Stimulated activated memory B cell treated with anti-CD40 and anti-IgM and Interleukin-4, amounts not matched to agents 10 μg/mL and 1 μg/mL and 100 μg/mL, for 72 hours (primary cell): ENCODE results near the gene BCKDK.
"Not testable (repeated sequence)": the region's sequence is repeated elsewhere in the genome, so short reads cannot be mapped to it uniquely, and the experiment has no call there.

Source experiments
- ATAC-seq: fragments of 150-1000 bp; cut with Tn5 transposase; 2 replicates; pipeline ENCODE4 v1.10.0; 2021
- H3K27ac Mint-ChIP-seq: one replicate; pipeline ENCODE4 v1.8.0; 2022; ENCODE audit warnings: mild to moderate bottlenecking, mixed read lengths
- H3K27me3 Mint-ChIP-seq: one replicate; pipeline ENCODE4 v1.8.0; 2022; ENCODE audit warnings: mixed read lengths
- H3K36me3 Mint-ChIP-seq: one replicate; pipeline ENCODE4 v1.8.0; 2022; ENCODE audit warnings: mixed read lengths
- H3K4me1 Mint-ChIP-seq: one replicate; pipeline ENCODE4 v1.8.0; 2022; ENCODE audit warnings: mixed read lengths
- H3K4me3 Mint-ChIP-seq: one replicate; pipeline ENCODE4 v1.8.0; 2022; ENCODE audit warnings: mild to moderate bottlenecking, moderate library complexity, mixed read lengths
- H3K9me3 Mint-ChIP-seq: one replicate; pipeline ENCODE4 v1.8.0; 2022; ENCODE audit warnings: mixed read lengths

BCKDK gene

GRCh38 chr16:31085873-31086628 is 22.1 kb upstream of the BCKDK start:
- H3K4me3 Mint-ChIP-seq = no peak overlapping the region
- H3K27me3 Mint-ChIP-seq = no peaks in the 10 kb centered on the region
- no peaks in the 10 kb centered on the region for H3K9me3 Mint-ChIP-seq
- H3K4me1 Mint-ChIP-seq = peaks cover 15% of the 10 kb centered on the region
- peaks cover 26% of the 10 kb centered on the region for H3K36me3 Mint-ChIP-seq
- no peak for ATAC-seq
- peak overlapping the region; percentile 36 for H3K27ac Mint-ChIP-seq

GRCh38 chr16:31086629-31086906 is 21.6 kb upstream of the BCKDK start:
- H3K4me1 Mint-ChIP-seq = peaks cover 10% of the 10 kb centered on the region
- no peaks in the 10 kb centered on the region for H3K9me3 Mint-ChIP-seq
- H3K36me3 Mint-ChIP-seq = peaks cover 21% of the 10 kb centered on the region
- H3K27me3 Mint-ChIP-seq = no peaks in the 10 kb centered on the region
- ATAC-seq = no peak
- no peak overlapping the region for H3K27ac Mint-ChIP-seq
- no peak overlapping the region for H3K4me3 Mint-ChIP-seq

- ATAC-seq = no peak
- Mint-ChIP-seq H3K9me3 (no peaks in the 10 kb centered on the region), H3K4me1 (peaks cover 1% of the 10 kb centered on the region), H3K4me3 (no peak overlapping the region), H3K27ac (no peak overlapping the region), H3K36me3 (peaks cover 15% of the 10 kb centered on the region), H3K27me3 (no peaks in the 10 kb centered on the region)
Observed at GRCh38 chr16:31087481-31087880, 20.7 kb upstream of the BCKDK start.

- H3K36me3 Mint-ChIP-seq = peaks cover 13% of the 10 kb centered on the region
- H3K4me1 Mint-ChIP-seq = no peaks in the 10 kb centered on the region
- no peaks in the 10 kb centered on the region for H3K9me3 Mint-ChIP-seq
- H3K27ac Mint-ChIP-seq = no peak overlapping the region
- no peak for ATAC-seq
- H3K4me3 Mint-ChIP-seq = no peak overlapping the region
- H3K27me3 Mint-ChIP-seq = no peaks in the 10 kb centered on the region
Observed at GRCh38 chr16:31087971-31088370, 20.2 kb upstream of the BCKDK start.

GRCh38 chr16:31088459-31089183 is 19.6 kb upstream of the BCKDK start, which contains the start of gene PRSS53:
Gene PRSS53, minus strand, starts transcription at chr16:31088943. Its CDS starts 134 bp downstream, at chr16:31088809.
- ATAC-seq = no peak
- H3K36me3 Mint-ChIP-seq = peaks cover 8% of the 10 kb centered on the region
- H3K4me3 Mint-ChIP-seq = no peak within 1 kb of the TSS
- no peaks in the 10 kb centered on the region for H3K27me3 Mint-ChIP-seq
- H3K4me1 Mint-ChIP-seq = peaks cover 5% of the 10 kb centered on the region
- no peaks in the 10 kb centered on the region for H3K9me3 Mint-ChIP-seq
- no peak within 1 kb of the TSS for H3K27ac Mint-ChIP-seq

- Mint-ChIP-seq H3K4me3 (no peak overlapping the region), H3K27ac (no peak overlapping the region), H3K4me1 (peaks cover 11% of the 10 kb centered on the region), H3K9me3 (no peaks in the 10 kb centered on the region), H3K36me3 (peaks cover 8% of the 10 kb centered on the region), H3K27me3 (no peaks in the 10 kb centered on the region)
- ATAC-seq = no peak
Observed at GRCh38 chr16:31089199-31089598, 19.0 kb upstream of the BCKDK start.

GRCh38 chr16:31090540-31090939 is 17.6 kb upstream of the BCKDK start:
- Mint-ChIP-seq H3K27ac (no peak overlapping the region), H3K4me1 (peaks cover 19% of the 10 kb centered on the region), H3K9me3 (no peaks in the 10 kb centered on the region), H3K36me3 (peaks cover 8% of the 10 kb centered on the region), H3K27me3 (no peaks in the 10 kb centered on the region), H3K4me3 (no peak overlapping the region)
- no peak for ATAC-seq

- no peak overlapping the region for H3K4me3 Mint-ChIP-seq
- H3K27ac Mint-ChIP-seq = no peak overlapping the region
- H3K4me1 Mint-ChIP-seq = peaks cover 30% of the 10 kb centered on the region
Observed at GRCh38 chr16:31092330-31092729, 15.9 kb upstream of the BCKDK start.

GRCh38 chr16:31093132-31093703 is 15.0 kb upstream of the BCKDK start:
- no peaks in the 10 kb centered on the region for H3K27me3 Mint-ChIP-seq
- peaks cover 8% of the 10 kb centered on the region for H3K36me3 Mint-ChIP-seq
- H3K4me3 Mint-ChIP-seq = peak overlapping the region; percentile 58
- peak overlapping the region; percentile 83 for H3K27ac Mint-ChIP-seq
- no peaks in the 10 kb centered on the region for H3K9me3 Mint-ChIP-seq
- H3K4me1 Mint-ChIP-seq = peaks cover 30% of the 10 kb centered on the region
- no peak for ATAC-seq

More at GRCh38 chr16:31092330-31092729, 15.9 kb upstream of the BCKDK start:
- Mint-ChIP-seq H3K9me3 (no peaks in the 10 kb centered on the region), H3K36me3 (peaks cover 8% of the 10 kb centered on the region), H3K27me3 (no peaks in the 10 kb centered on the region)
- ATAC-seq = no peak

- H3K36me3 Mint-ChIP-seq = peaks cover 8% of the 10 kb centered on the region
- peak overlapping the region; percentile 99 for H3K4me3 Mint-ChIP-seq
- peaks cover 30% of the 10 kb centered on the region for H3K4me1 Mint-ChIP-seq
- peak overlapping the region; percentile 83 for H3K27ac Mint-ChIP-seq
- no peaks in the 10 kb centered on the region for H3K27me3 Mint-ChIP-seq
- ATAC-seq = no peak
- H3K9me3 Mint-ChIP-seq = no peaks in the 10 kb centered on the region
Observed at GRCh38 chr16:31094088-31094423, 14.1 kb upstream of the BCKDK start.

GRCh38 chr16:31094424-31095120 is 13.6 kb upstream of the BCKDK start, which contains the start of gene VKORC1:
Gene VKORC1, minus strand, starts transcription at chr16:31094797. Its CDS starts 68 bp downstream, at chr16:31094729.
- Mint-ChIP-seq H3K4me3 (peak within 1 kb of the TSS; percentile 99), H3K27me3 (no peaks in the 10 kb centered on the region)
- peak; percentile 95 for ATAC-seq

GRCh38 chr16:31099860-31100638 is 8.1 kb upstream of the BCKDK start:
- Mint-ChIP-seq H3K27me3 (no peaks in the 10 kb centered on the region), H3K4me3 (no peak overlapping the region), H3K36me3 (no peaks in the 10 kb centered on the region), H3K4me1 (peaks cover 15% of the 10 kb centered on the region), H3K9me3 (no peaks in the 10 kb centered on the region), H3K27ac (no peak overlapping the region)
- ATAC-seq = no peak

More at GRCh38 chr16:31094424-31095120, 13.6 kb upstream of the BCKDK start, which contains the start of gene VKORC1:
- Mint-ChIP-seq H3K36me3 (peaks cover 3% of the 10 kb centered on the region), H3K9me3 (no peaks in the 10 kb centered on the region), H3K4me1 (peaks cover 30% of the 10 kb centered on the region), H3K27ac (peak within 1 kb of the TSS; percentile 83)

- not testable (repeated sequence) for H3K27ac Mint-ChIP-seq, H3K27me3 Mint-ChIP-seq, H3K4me3 Mint-ChIP-seq, H3K4me1 Mint-ChIP-seq, ATAC-seq, H3K36me3 Mint-ChIP-seq, H3K9me3 Mint-ChIP-seq
Observed at GRCh38 chr16:31100876-31101641, 7.1 kb upstream of the BCKDK start.

GRCh38 chr16:31105677-31106213 is 2.4 kb upstream of the BCKDK start:
- Mint-ChIP-seq H3K4me1 (peaks cover 30% of the 10 kb centered on the region), H3K36me3 (peaks cover 14% of the 10 kb centered on the region), H3K4me3 (peak overlapping the region; percentile 23), H3K27ac (peak overlapping the region; percentile 65), H3K27me3 (no peaks in the 10 kb centered on the region), H3K9me3 (no peaks in the 10 kb centered on the region)
- peak; percentile 80 for ATAC-seq
